Osteoblast (primary cell): ENCODE results near the gene TIAM2. TPM values are rescaled to one million over a fixed set of nuclear protein-coding genes. Genes with fewer than 3 reads are reported as not detected.

Experiments used
- DNase-seq: peaks from one replicate; pipeline ENCODE4 v3.0.0; 2011; ENCODE audit warnings: low spot score, mixed read lengths; ENCODE audit not compliant: insufficient read length; ENCODE audit errors: missing footprints
- H2AFZ ChIP-seq: 2 replicates; pipeline ENCODE4 v1.6.0; 2011; ENCODE audit warnings: mild to moderate bottlenecking, low read length
- H3K27ac ChIP-seq: 2 replicates; pipeline ENCODE4 v1.5.1; 2011; ENCODE audit warnings: mild to moderate bottlenecking, low read depth, low read length, moderate library complexity
- H3K27me3 ChIP-seq: 2 replicates; pipeline ENCODE4 v1.6.0; 2012; ENCODE audit warnings: mild to moderate bottlenecking, control low read depth, inconsistent platforms, low read length, moderate library complexity; ENCODE audit not compliant: insufficient read depth
- H3K36me3 ChIP-seq: 2 replicates; pipeline ENCODE4 v1.5.1; 2011; ENCODE audit warnings: mild to moderate bottlenecking, low read length, control low read depth, moderate library complexity; ENCODE audit not compliant: insufficient read depth
- H3K4me1 ChIP-seq: 2 replicates; pipeline ENCODE4 v1.5.1; 2011; ENCODE audit warnings: mild to moderate bottlenecking, low read length, control low read depth, moderate library complexity; ENCODE audit not compliant: insufficient read depth
- H3K4me2 ChIP-seq: 2 replicates; pipeline ENCODE4 v1.6.0; 2011; ENCODE audit warnings: mild to moderate bottlenecking, low read length; ENCODE audit not compliant: insufficient read depth
- H3K4me3 ChIP-seq: fragments of 200-600 bp; sonication (generic); 3 replicates; pipeline ENCODE4 v1.5.1; 2012; ENCODE audit warnings: mild to moderate bottlenecking, low read length, inconsistent platforms; ENCODE audit not compliant: insufficient read depth
- H3K79me2 ChIP-seq: 2 replicates; pipeline ENCODE4 v1.6.0; 2012; ENCODE audit warnings: mild to moderate bottlenecking, low read length, control low read depth, inconsistent platforms; ENCODE audit not compliant: insufficient read depth
- H3K9me3 ChIP-seq: 2 replicates; pipeline ENCODE4 v1.5.1; 2011; ENCODE audit warnings: low read depth, low read length, control low read depth
- H4K20me1 ChIP-seq: 2 replicates; pipeline ENCODE4 v1.6.0; 2012; ENCODE audit warnings: mild to moderate bottlenecking, low read length, control low read depth; ENCODE audit not compliant: insufficient read depth
- total RNA-seq: library from RNA; depleted of rRNA; stranded (reverse); fragments of >200 nt; gene quantifications from 2 replicates; pipeline ENCODE4 v1.2.3, GENCODE V29; 2012
- TF ChIP-seq, protein P1 (sequence below): IDR thresholded peaks from 2 replicates; pipeline ENCODE4 v1.5.1; 2011; ENCODE audit warnings: mild to moderate bottlenecking, low read depth, low read length, moderate library complexity; ENCODE audit errors: extremely low read depth

Gene TIAM2
- total RNA-seq, 1 donor = 31.8 TPM

DNA sequence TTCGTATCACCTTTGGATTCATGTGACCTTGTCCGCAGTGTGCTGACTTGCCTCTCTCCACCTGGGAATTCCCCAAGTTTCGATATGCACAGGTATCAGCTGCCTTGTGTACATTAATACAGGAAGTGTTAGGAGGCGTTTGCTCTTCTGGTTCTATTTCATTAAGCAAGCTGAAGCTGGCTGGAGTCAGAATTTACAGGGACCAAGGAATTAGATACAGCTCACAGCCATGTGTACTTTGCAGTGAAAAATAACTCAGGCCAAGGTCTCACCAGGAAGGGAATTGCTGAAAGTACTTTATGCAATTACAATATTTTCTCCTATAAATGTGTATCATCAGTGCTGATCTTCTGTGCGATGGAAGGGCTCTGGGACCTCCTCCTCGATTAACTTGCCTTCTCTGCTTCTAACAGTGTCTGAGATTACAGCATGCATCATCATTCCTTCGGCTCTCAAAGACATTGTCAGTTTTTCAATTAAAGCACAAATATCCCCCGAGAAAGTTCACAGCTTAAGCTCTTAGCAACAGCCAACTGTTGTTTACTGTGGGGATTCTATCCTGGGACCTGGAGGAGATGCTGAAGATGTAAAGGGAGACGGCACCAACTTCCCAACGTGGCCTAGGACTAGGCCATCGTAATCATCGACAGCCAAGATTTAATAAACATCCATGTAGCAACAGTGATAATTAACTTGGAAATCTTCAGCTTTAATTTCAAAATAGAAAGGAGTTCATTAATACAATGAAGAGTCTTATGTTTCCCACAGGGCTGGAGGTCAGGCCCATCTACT is 13.8 kb upstream of the TIAM2 start:
- DNase-seq = no peak
- Histone ChIP-seq H3K27me3 (no peaks in the 10 kb centered on the region), H2AFZ (no peak overlapping the region), H4K20me1 (no peaks in the 10 kb centered on the region), H3K79me2 (no peaks in the 10 kb centered on the region), H3K4me1 (peaks cover 3% of the 10 kb centered on the region), H3K9me3 (no peaks in the 10 kb centered on the region), H3K27ac (no peak overlapping the region), H3K4me2 (no peak overlapping the region), H3K36me3 (no peaks in the 10 kb centered on the region), H3K4me3 (no peak overlapping the region)
- TF ChIP-seq, protein P1, sequence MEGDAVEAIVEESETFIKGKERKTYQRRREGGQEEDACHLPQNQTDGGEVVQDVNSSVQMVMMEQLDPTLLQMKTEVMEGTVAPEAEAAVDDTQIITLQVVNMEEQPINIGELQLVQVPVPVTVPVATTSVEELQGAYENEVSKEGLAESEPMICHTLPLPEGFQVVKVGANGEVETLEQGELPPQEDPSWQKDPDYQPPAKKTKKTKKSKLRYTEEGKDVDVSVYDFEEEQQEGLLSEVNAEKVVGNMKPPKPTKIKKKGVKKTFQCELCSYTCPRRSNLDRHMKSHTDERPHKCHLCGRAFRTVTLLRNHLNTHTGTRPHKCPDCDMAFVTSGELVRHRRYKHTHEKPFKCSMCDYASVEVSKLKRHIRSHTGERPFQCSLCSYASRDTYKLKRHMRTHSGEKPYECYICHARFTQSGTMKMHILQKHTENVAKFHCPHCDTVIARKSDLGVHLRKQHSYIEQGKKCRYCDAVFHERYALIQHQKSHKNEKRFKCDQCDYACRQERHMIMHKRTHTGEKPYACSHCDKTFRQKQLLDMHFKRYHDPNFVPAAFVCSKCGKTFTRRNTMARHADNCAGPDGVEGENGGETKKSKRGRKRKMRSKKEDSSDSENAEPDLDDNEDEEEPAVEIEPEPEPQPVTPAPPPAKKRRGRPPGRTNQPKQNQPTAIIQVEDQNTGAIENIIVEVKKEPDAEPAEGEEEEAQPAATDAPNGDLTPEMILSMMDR = no peak

DNA sequence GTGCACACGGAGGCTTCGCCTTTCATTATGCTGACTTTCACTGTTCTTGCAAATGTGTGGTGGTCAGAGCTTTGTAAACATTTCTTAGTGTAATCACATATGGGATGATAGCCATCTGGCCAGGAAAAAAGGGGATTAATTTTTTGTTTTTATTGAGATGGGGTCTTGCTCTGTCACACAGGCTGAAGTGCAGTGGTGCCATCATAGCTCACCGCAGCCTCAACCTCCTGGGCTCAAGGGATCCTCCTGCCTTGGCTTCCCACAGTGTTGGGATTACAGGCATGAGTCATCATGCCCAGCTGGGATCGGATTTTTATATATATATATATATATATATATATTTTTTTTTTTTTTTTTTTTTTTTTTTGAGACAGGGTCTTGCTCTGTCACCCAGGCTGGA is 11.0 kb upstream of the TIAM2 start:
- peaks cover 3% of the 10 kb centered on the region for H3K4me1 ChIP-seq
- H3K27ac ChIP-seq = no peak overlapping the region

DNA sequence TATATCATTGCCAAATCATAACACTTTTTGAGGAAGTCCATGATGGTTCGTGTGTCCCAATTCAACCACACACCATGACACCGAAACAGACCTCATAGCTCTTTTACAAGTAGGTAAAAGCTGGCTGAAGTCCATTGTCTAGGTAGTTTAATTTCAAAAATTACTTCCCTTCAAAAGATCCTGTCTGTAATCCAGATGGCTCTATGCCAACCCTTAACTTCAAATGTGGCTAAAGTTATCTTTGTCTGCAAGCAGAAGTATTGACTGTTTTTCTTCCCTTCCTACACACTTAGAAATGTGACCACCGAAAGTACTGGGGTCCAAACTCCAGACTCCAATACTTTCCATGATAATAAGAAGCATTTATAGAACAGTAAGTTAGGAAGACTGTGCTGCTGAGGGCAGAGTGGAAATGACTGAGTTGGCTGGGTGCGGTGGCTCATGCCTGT is 8.3 kb upstream of the TIAM2 start:
- H3K9me3 ChIP-seq = no peaks in the 10 kb centered on the region
- H4K20me1 ChIP-seq = no peaks in the 10 kb centered on the region
- no peak for DNase-seq

More for the DNA sequence above, 11.0 kb upstream of the TIAM2 start:
- DNase-seq = no peak
- H3K9me3 ChIP-seq = no peaks in the 10 kb centered on the region
- no peak overlapping the region for H3K4me2 ChIP-seq
- H2AFZ ChIP-seq = no peak overlapping the region
- no peaks in the 10 kb centered on the region for H4K20me1 ChIP-seq
- no peak overlapping the region for H3K4me3 ChIP-seq
- H3K27me3 ChIP-seq = no peaks in the 10 kb centered on the region
- no peaks in the 10 kb centered on the region for H3K79me2 ChIP-seq
- no peaks in the 10 kb centered on the region for H3K36me3 ChIP-seq
- TF ChIP-seq, protein P1 = no peak

DNA sequence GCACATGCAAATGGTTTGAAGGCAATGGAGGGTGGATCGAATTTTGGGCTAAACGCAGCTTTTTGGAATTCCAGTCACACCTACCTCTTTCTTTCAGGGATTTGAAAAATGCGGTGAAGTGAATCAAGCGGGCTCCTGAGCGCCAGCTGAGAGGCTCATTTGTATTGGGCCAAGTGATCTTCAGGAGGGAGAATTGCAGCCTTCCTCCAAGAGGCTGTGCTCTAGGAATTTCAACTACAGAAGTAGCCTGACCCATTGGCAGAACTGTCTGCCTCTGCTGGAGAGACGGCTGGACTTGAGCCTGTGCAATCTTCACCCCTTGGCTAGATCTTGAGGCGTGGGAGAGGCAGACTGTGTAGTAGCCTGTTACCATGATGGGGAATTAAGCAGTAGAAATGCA is 5.7 kb upstream of the TIAM2 start:
- H3K27ac ChIP-seq = no peak overlapping the region
- no peak overlapping the region for H2AFZ ChIP-seq
- H3K27me3 ChIP-seq = no peaks in the 10 kb centered on the region
- no peaks in the 10 kb centered on the region for H4K20me1 ChIP-seq
- H3K4me2 ChIP-seq = no peak overlapping the region
- no peaks in the 10 kb centered on the region for H3K9me3 ChIP-seq
- H3K4me3 ChIP-seq = no peak overlapping the region
- H3K36me3 ChIP-seq = no peaks in the 10 kb centered on the region
- H3K79me2 ChIP-seq = no peaks in the 10 kb centered on the region
- no peak for DNase-seq
- TF ChIP-seq, protein P1 = no peak
- no peaks in the 10 kb centered on the region for H3K4me1 ChIP-seq

More for the DNA sequence above, 8.3 kb upstream of the TIAM2 start:
- Histone ChIP-seq H2AFZ (no peak overlapping the region), H3K27me3 (no peaks in the 10 kb centered on the region), H3K36me3 (no peaks in the 10 kb centered on the region), H3K4me3 (no peak overlapping the region), H3K4me1 (peaks cover 3% of the 10 kb centered on the region), H3K79me2 (no peaks in the 10 kb centered on the region), H3K27ac (no peak overlapping the region), H3K4me2 (no peak overlapping the region)
- TF ChIP-seq, protein P1 = no peak
